Keratinocyte (primary cell): ENCODE data around the gene ARHGAP31. TPM values are rescaled to one million over a fixed set of nuclear protein-coding genes. Genes with fewer than 3 reads are reported as not detected.

Experiments
- DNase-seq: peaks from one replicate; pipeline ENCODE4 v3.0.0-alpha.2; 2011; ENCODE audit warnings: low read depth, missing footprints, low spot score
- FAIRE-seq: peaks from 2 replicates; lab custom pipeline; 2011; peaks lifted over from hg19 to GRCh38; lab: Jason Lieb, UNC
- H2AFZ ChIP-seq: 2 replicates; pipeline ENCODE4 v1.6.0; 2012; ENCODE audit warnings: low read length, control low read depth, inconsistent platforms; ENCODE audit not compliant: control insufficient read depth
- H3K27ac ChIP-seq: 2 replicates; pipeline ENCODE4 v1.5.1; 2011; ENCODE audit warnings: low read length; ENCODE audit not compliant: control insufficient read depth, insufficient read depth
- H3K27me3 ChIP-seq: 3 replicates; pipeline ENCODE4 v1.6.0; 2011; ENCODE audit warnings: low read length; ENCODE audit not compliant: control insufficient read depth, insufficient read depth; ENCODE audit errors: extremely low read depth
- H3K36me3 ChIP-seq, 2 experiments: 2 replicates in 1 of 2; 3 replicates in 1 of 2; pipeline ENCODE4 v1.5.1; 2011; ENCODE audit warnings: low read length in 2 of 2, mild to moderate bottlenecking in 1 of 2; ENCODE audit not compliant: control insufficient read depth in 2 of 2, insufficient read depth in 2 of 2; ENCODE audit errors: extremely low read depth in 1 of 2
- H3K4me1 ChIP-seq: 3 replicates; pipeline ENCODE4 v1.5.1; 2011; ENCODE audit warnings: low read length; ENCODE audit not compliant: control insufficient read depth, insufficient read depth; ENCODE audit errors: extremely low read depth
- H3K4me2 ChIP-seq: 3 replicates; pipeline ENCODE4 v1.6.0; 2011; ENCODE audit warnings: low read depth, low read length; ENCODE audit not compliant: control insufficient read depth, insufficient read depth; ENCODE audit errors: extremely low read depth
- H3K4me3 ChIP-seq, 3 experiments: fragments of 200-600 bp in 1 of 3; sonication (generic) in 1 of 3; 2 replicates in 2 of 3; 3 replicates in 1 of 3; pipeline ENCODE4 v1.5.1; 2011 to 2016; ENCODE audit warnings: low read length in 3 of 3, mild to moderate bottlenecking in 3 of 3, control low read depth in 2 of 3, inconsistent platforms in 1 of 3, low read depth in 1 of 3, mixed read lengths in 1 of 3, mixed run types in 1 of 3, moderate library complexity in 1 of 3; ENCODE audit not compliant: control insufficient read depth in 2 of 3, insufficient read depth in 2 of 3; ENCODE audit errors: extremely low read depth in 1 of 3
- H3K79me2 ChIP-seq: 2 replicates; pipeline ENCODE4 v1.6.0; 2012; ENCODE audit warnings: low read length; ENCODE audit not compliant: control insufficient read depth, insufficient read depth
- H3K9ac ChIP-seq: 3 replicates; pipeline ENCODE4 v1.6.0; 2011; ENCODE audit warnings: low read length; ENCODE audit not compliant: control insufficient read depth, insufficient read depth; ENCODE audit errors: extremely low read depth
- H3K9me1 ChIP-seq: 3 replicates; pipeline ENCODE4 v1.6.0; 2011; ENCODE audit warnings: low read length; ENCODE audit not compliant: control insufficient read depth, insufficient read depth; ENCODE audit errors: extremely low read depth
- H3K9me3 ChIP-seq: 2 replicates; pipeline ENCODE4 v1.5.1; 2012; ENCODE audit warnings: low read depth, low read length; ENCODE audit not compliant: control insufficient read depth
- H4K20me1 ChIP-seq: 3 replicates; pipeline ENCODE4 v1.6.0; 2011; ENCODE audit warnings: low read length; ENCODE audit not compliant: control insufficient read depth, insufficient read depth; ENCODE audit errors: extremely low read depth
- EZH2 ChIP-seq: IDR thresholded peaks from one replicate; pipeline ENCODE4 v1.6.1; 2012; ENCODE audit warnings: inconsistent platforms, mild to moderate bottlenecking, low read length, moderate library complexity
- dilution Hi-C: fragments of 300-500 bp; cut with MboI; formaldehyde crosslinking; loops from one replicate; pipeline ENCODE4 v1.7.0; 2020; ENCODE audit warnings: low sequenced_read_pairs; ENCODE audit not compliant: extremely low pct_ligation_motif_present
- polyA plus RNA-seq, 5 experiments: library from polyadenylated mRNA; depleted of rRNA in 3 of 5; stranded (reverse) in 3 of 5; stranded (forward) in 1 of 5; unstranded in 1 of 5; fragments of >200 nt; gene quantifications; 1 replicate in 1 of 5; 2 replicates in 3 of 5; 3 replicates in 1 of 5; pipeline versions ENCODE4 v1.2.1 to v1.2.3, GENCODE V29; 2011 to 2012; ENCODE audit warnings: missing spikeins in 2 of 5, low read depth in 1 of 5, low replicate concordance in 1 of 5
- TF ChIP-seq, protein P1 (sequence below), 3 experiments: IDR thresholded peaks in 1 of 3; conservative IDR thresholded peaks in 1 of 3; optimal IDR thresholded peaks in 1 of 3; 2 replicates in 2 of 3; 3 replicates in 1 of 3; pipeline versions ENCODE3 to v1.5.1; 2011; ENCODE audit warnings: low read length in 3 of 3, mild to moderate bottlenecking in 3 of 3, moderate library complexity in 2 of 3, control low read depth in 1 of 3, inconsistent platforms in 1 of 3; ENCODE audit not compliant: insufficient read depth in 2 of 3; ENCODE audit errors: extremely low read depth in 1 of 3

ARHGAP31 gene
- polyA plus RNA-seq, 1 donor (not counting 4 experiments of a cell fraction or from before 2014, with no cell fraction given) = 3.0 TPM

- H3K36me3 ChIP-seq = no peaks in the 10 kb centered on the region
- TF ChIP-seq EZH2 = no peak
- TF ChIP-seq, protein P1, sequence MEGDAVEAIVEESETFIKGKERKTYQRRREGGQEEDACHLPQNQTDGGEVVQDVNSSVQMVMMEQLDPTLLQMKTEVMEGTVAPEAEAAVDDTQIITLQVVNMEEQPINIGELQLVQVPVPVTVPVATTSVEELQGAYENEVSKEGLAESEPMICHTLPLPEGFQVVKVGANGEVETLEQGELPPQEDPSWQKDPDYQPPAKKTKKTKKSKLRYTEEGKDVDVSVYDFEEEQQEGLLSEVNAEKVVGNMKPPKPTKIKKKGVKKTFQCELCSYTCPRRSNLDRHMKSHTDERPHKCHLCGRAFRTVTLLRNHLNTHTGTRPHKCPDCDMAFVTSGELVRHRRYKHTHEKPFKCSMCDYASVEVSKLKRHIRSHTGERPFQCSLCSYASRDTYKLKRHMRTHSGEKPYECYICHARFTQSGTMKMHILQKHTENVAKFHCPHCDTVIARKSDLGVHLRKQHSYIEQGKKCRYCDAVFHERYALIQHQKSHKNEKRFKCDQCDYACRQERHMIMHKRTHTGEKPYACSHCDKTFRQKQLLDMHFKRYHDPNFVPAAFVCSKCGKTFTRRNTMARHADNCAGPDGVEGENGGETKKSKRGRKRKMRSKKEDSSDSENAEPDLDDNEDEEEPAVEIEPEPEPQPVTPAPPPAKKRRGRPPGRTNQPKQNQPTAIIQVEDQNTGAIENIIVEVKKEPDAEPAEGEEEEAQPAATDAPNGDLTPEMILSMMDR (optimal IDR thresholded peaks at IDR 0.05 in 1 of 3, IDR thresholded peaks at IDR 0.05 in 1 of 3, conservative IDR thresholded peaks at IDR 0.05 in 1 of 3; ENCODE audit: extremely low read depth in 1 of 3, insufficient read depth in 2 of 3, low read length in 3 of 3) = no peak
- no peak overlapping the region for H3K9ac ChIP-seq
- H3K4me2 ChIP-seq = no peak overlapping the region
- H3K27me3 ChIP-seq = no peaks in the 10 kb centered on the region
- no peaks in the 10 kb centered on the region for H3K9me3 ChIP-seq
- no peaks in the 10 kb centered on the region for H4K20me1 ChIP-seq
- no peaks in the 10 kb centered on the region for H3K79me2 ChIP-seq
- dilution Hi-C loops = no loop called here
- H3K9me1 ChIP-seq = no peaks in the 10 kb centered on the region
- FAIRE-seq = no peak
- H3K27ac ChIP-seq = no peak overlapping the region
- H3K4me1 ChIP-seq = no peaks in the 10 kb centered on the region
- no peak overlapping the region for H3K4me3 ChIP-seq
- no peak for DNase-seq
- H2AFZ ChIP-seq = no peak overlapping the region
These were observed 81.3 kb downstream of the ARHGAP31 start for GRCh38 chr3:119375510-119375909.

GRCh38 chr3:119376758-119377157, 82.6 kb downstream of the ARHGAP31 start:
- H4K20me1 ChIP-seq = no peaks in the 10 kb centered on the region
- no peaks in the 10 kb centered on the region for H3K27me3 ChIP-seq
- dilution Hi-C loops = no loop called here
- no peak overlapping the region for H3K4me2 ChIP-seq
- no peak overlapping the region for H3K4me3 ChIP-seq
- FAIRE-seq (no peak), DNase-seq (no peak)
- no peaks in the 10 kb centered on the region for H3K9me3 ChIP-seq
- no peak overlapping the region for H3K9ac ChIP-seq
- no peak overlapping the region for H3K27ac ChIP-seq
- TF ChIP-seq, protein P1 (optimal IDR thresholded peaks at IDR 0.05 in 1 of 3, IDR thresholded peaks at IDR 0.05 in 1 of 3, conservative IDR thresholded peaks at IDR 0.05 in 1 of 3; ENCODE audit: extremely low read depth in 1 of 3, insufficient read depth in 2 of 3, low read length in 3 of 3) = no peak
- no peak for TF ChIP-seq EZH2
- H3K4me1 ChIP-seq = no peaks in the 10 kb centered on the region
- H3K36me3 ChIP-seq = no peaks in the 10 kb centered on the region
- no peak overlapping the region for H2AFZ ChIP-seq
- no peaks in the 10 kb centered on the region for H3K9me1 ChIP-seq
- H3K79me2 ChIP-seq = no peaks in the 10 kb centered on the region
